GM20000 (cell line): ENCODE measurements around the gene MRPS17.

Experiments used
- DNase-seq: peaks from one replicate; pipeline ENCODE4 v3.0.0; 2012; ENCODE audit warnings: low spot score
- CTCF ChIP-seq: IDR thresholded peaks from 2 replicates; pipeline ENCODE4 v1.5.1; 2012; ENCODE audit warnings: mild to moderate bottlenecking, control low read depth; ENCODE audit errors: extremely low read depth, missing control alignments

MRPS17 gene

GRCh38 chr7:55964261-55965099 is 12.8 kb downstream of the MRPS17 start, which contains the start of gene NIPSNAP2:
TSS of gene NIPSNAP2 (plus strand) at chr7:55964585. CDS start at chr7:55964610, 25 bp downstream.
- DNase-seq = peak; percentile 94
- peak; percentile 78 for TF ChIP-seq CTCF

GRCh38 chr7:55965100-55965470 is 13.4 kb downstream of the MRPS17 start:
- TF ChIP-seq CTCF = no peak
- no peak for DNase-seq

- DNase-seq = no peak
- no peak for TF ChIP-seq CTCF
Measured at GRCh38 chr7:55965805-55966421, 14.2 kb downstream of the MRPS17 start.

GRCh38 chr7:55966851-55967250 is 15.2 kb downstream of the MRPS17 start:
- TF ChIP-seq CTCF = no peak
- DNase-seq = no peak

GRCh38 chr7:55969391-55969790 is 17.7 kb downstream of the MRPS17 start:
- no peak for TF ChIP-seq CTCF
- no peak for DNase-seq

- no peak for DNase-seq
- no peak for TF ChIP-seq CTCF
Measured at GRCh38 chr7:55970561-55970960, 18.9 kb downstream of the MRPS17 start.

GRCh38 chr7:55970978-55971377 is 19.3 kb downstream of the MRPS17 start:
- no peak for TF ChIP-seq CTCF
- DNase-seq = no peak
